Ovary (tissue), 3 donors: ENCODE data around the gene FASTK.

Source experiments
- POLR2A ChIP-seq: fragments of 450-650 bp; IDR thresholded peaks from one replicate; pipeline ENCODE4 v1.6.1; 2017; ENCODE audit warnings: antibody characterized with exemption, mild to moderate bottlenecking, moderate library complexity
- TF ChIP-seq, protein P1 (sequence below), 3 donors: fragments of 450-650 bp in 2 of 3; fragments of 200-600 bp in 1 of 3; IDR thresholded peaks; one replicate each; pipeline versions ENCODE4 v1.5.1 to v1.8.0; 2016 to 2022; ENCODE audit warnings: antibody characterized with exemption in 3 of 3, mild to moderate bottlenecking in 1 of 3
- donor health status: DM: no; HTN: no; CAD: no.

DNA sequence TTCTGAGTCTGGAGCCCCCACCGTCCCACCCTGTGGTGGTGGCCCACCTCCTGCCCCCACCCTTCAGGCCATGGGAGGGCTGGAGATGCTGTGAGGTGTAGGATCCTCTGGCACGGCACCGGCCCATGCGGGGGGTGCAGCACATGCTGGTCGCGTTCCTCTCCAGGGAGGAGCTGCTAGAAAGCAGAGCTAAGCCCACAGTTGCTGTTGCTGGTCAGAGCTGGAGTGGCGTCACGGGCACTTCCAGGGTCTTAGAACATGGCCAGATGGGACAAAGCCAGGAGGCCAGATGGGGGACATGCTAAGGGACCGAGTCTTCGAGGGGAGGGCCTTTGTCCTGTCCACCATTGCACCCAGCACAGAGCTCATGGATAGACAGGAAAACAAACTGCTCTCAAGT, 27.3 kb upstream of the FASTK start:
- TF ChIP-seq, protein P1, sequence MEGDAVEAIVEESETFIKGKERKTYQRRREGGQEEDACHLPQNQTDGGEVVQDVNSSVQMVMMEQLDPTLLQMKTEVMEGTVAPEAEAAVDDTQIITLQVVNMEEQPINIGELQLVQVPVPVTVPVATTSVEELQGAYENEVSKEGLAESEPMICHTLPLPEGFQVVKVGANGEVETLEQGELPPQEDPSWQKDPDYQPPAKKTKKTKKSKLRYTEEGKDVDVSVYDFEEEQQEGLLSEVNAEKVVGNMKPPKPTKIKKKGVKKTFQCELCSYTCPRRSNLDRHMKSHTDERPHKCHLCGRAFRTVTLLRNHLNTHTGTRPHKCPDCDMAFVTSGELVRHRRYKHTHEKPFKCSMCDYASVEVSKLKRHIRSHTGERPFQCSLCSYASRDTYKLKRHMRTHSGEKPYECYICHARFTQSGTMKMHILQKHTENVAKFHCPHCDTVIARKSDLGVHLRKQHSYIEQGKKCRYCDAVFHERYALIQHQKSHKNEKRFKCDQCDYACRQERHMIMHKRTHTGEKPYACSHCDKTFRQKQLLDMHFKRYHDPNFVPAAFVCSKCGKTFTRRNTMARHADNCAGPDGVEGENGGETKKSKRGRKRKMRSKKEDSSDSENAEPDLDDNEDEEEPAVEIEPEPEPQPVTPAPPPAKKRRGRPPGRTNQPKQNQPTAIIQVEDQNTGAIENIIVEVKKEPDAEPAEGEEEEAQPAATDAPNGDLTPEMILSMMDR (IDR thresholded peaks at IDR 0.05) = no peak
- no peak for TF ChIP-seq POLR2A
